ENCODE data around the gene IGFL1.
"Not testable (repeated sequence)": the region's sequence is repeated elsewhere in the genome, so short reads cannot be mapped to it uniquely, and the experiment has no call there.

Gene IGFL1

DNA sequence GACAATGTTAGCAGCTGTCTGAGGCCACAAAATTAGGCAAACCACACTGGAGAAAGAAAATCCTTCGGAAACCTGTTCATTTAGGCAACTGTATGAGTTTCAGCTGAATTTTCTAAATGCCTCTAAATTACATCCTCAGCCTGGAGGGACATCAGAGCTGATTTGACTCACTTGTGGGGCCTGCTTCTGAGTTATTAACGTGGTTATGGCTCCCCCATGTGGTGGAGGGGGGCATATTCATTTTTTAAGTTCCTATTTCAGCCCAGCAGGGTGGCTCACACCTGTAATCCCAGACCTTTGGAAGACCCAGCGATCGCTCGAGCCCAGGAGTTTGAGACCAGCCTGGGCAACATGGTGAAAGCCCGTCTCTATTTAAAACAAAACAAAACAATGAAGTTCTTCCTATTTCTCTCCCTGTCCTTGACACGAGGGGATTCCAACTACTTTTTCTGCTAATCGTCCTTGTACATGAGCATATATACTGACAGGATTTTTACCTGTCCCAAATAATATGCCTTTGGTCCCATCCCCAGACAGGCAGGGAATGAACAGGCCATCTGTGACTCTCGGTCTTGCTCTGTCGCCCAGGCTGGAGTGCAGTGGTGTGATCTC lies 35.8 kb downstream of the IGFL1 start:
- DNase-seq (ENCODE audit: low read depth): peak; percentile 44
- TF ChIP-seq, protein P1, sequence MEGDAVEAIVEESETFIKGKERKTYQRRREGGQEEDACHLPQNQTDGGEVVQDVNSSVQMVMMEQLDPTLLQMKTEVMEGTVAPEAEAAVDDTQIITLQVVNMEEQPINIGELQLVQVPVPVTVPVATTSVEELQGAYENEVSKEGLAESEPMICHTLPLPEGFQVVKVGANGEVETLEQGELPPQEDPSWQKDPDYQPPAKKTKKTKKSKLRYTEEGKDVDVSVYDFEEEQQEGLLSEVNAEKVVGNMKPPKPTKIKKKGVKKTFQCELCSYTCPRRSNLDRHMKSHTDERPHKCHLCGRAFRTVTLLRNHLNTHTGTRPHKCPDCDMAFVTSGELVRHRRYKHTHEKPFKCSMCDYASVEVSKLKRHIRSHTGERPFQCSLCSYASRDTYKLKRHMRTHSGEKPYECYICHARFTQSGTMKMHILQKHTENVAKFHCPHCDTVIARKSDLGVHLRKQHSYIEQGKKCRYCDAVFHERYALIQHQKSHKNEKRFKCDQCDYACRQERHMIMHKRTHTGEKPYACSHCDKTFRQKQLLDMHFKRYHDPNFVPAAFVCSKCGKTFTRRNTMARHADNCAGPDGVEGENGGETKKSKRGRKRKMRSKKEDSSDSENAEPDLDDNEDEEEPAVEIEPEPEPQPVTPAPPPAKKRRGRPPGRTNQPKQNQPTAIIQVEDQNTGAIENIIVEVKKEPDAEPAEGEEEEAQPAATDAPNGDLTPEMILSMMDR (IDR thresholded peaks at IDR 0.05; ENCODE audit: low read depth, low read length, missing control alignments): peak; percentile 70
- no peak overlapping the region for H3K4me3 ChIP-seq (ENCODE audit: low read depth, low read length)

DNA sequence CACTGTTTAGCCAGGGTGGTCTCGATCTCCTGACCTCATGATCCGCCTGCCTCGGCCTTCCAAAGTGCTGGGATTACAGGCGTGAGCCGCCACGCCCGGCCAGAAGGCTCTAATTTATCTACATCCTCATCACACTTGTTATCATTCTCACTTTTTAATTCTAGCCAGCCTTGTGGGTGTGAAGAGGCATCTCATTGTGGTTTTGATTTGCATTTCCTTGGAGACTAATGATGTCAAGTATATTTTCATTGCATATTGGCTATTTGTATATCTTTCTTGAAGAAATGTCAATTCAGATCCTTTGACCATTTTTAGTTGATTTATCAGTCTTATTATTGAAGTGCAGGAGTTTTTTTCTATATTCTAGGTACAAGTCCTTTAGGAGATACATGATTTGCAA lies 39.6 kb downstream of the IGFL1 start:
- no peak overlapping the region for H3K4me3 ChIP-seq (ENCODE audit: low read depth, low read length)
- TF ChIP-seq, protein P1 (IDR thresholded peaks at IDR 0.05; ENCODE audit: low read depth, low read length, missing control alignments): no peak
- DNase-seq (ENCODE audit: low read depth): no peak

DNA sequence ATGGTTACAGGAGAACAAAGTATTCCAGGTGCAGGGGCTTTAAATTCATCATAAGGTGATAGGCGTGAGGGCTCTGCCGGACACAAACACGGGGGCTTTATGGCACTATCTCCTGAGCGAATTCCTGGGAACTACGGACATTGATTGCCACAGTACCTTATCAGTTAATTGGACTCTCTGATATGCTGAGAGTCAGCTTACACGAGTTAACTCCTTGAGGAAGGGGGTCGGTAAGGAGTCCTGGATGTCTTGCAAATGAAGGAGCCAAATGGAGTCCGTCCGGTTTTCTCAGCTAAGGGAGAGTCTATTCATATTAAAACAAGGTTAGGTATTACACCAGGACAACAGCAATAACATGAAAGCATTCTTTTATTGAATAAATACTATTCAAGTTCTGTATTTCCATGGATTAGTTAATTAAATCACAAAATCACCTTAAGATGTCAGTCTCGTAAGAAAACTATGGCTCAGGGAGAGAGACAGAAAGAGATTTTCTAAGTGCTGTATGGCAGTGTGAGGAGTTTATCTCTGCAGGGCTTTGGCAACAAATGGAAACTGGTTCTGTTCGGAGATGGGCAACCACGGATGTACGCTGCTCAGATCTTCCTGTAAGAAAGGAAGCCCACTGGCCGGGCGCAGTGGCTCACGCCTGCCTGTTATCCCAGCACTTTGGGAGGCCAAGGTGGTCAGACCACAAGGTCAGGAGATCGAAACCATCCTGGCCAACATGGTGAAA lies 41.1 kb downstream of the IGFL1 start:
- TF ChIP-seq, protein P1 (IDR thresholded peaks at IDR 0.05; ENCODE audit: low read depth, low read length, missing control alignments): no peak
- DNase-seq (ENCODE audit: low read depth): no peak
- H3K4me3 ChIP-seq (ENCODE audit: low read depth, low read length): no peak overlapping the region

DNA sequence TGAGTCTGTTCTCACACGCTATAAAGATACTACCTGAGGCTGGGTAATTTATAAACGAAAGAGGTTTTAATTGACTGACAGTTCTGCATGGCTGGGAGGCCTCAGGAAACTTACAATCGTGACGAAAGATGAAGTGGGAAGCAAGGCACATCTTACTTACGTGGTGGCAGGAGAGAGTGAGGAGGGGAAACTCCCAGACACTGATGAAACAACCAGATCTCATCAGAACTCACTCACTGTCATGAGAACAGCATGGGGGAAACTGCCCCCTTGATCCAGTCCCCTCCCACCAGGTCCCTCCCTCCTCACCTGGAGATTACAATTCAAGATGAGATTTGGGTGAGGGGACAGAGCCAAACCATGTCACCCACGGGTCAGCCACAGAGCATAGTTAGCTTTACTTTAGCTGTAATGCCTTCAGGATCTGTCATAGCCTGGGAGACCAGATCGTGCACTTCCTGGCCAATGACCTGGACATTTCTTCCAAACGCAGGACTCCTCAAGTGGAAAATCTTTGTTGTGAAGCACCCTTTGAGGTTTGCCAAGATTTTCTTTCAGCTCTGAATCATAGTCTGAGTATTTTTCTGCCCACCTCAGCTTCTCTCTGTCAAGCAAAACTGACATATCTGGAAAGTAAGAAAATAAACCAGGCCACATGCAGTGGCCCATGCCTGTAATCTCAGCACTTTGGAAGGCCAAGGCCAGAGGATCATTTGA lies 42.1 kb downstream of the IGFL1 start:
- peak; percentile 19 for DNase-seq (ENCODE audit: low read depth)
- TF ChIP-seq, protein P1 (IDR thresholded peaks at IDR 0.05; ENCODE audit: low read depth, low read length, missing control alignments): no peak
- no peak overlapping the region for H3K4me3 ChIP-seq (ENCODE audit: low read depth, low read length)

DNA sequence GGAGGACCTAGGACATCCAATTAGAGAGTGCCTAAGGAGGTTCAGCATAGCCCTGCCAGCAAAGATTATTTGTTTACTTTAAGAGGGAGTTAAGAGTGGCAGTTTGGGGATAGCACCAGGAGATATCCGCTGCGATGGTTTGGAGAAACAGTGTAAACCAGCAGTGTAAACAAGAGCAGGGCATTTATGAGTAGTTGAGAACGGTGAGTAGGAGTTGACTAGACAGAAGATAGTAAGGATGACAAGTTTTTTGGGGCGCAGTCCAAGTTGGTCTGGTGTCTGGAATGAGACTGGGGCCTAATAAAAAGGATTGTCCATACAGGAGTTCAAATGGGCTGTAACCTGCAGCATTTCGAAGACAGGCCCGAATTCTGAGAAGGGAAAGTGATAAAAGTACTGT lies 44.4 kb downstream of the IGFL1 start:
- H3K4me3 ChIP-seq (ENCODE audit: low read depth, low read length); DNase-seq (ENCODE audit: low read depth): not testable (repeated sequence)

DNA sequence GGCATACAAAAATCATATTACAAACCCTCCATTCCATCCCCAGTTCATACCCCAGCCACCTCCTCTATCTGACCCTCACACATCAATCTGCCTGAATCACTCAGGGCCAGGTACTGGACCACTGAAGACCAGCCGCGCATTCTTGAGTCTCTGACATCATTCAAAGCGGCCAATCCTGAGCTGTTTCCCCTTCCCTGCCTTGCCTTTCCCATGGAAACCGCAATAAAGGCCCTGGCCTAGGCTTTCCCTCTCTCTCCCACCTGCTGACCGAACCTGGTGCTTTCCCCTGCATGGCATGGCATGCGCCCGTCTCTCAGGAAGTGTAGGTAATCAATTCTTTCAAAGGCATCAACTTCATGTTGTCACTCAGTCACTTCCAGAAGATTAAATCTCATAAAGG lies 49.6 kb downstream of the IGFL1 start:
- no peak overlapping the region for H3K4me3 ChIP-seq (ENCODE audit: low read depth, low read length)
- TF ChIP-seq, protein P1 (IDR thresholded peaks at IDR 0.05; ENCODE audit: low read depth, low read length, missing control alignments): no peak
- no peak for DNase-seq (ENCODE audit: low read depth)

All from GM12864 (cell line).